Panc1 (cell line): ENCODE results near the gene BCLAF1. TPM values are rescaled to one million over a fixed set of nuclear protein-coding genes. Genes with fewer than 3 reads are reported as not detected.

Source experiments
- ATAC-seq: fragments of 200-7000 bp; cut with Tn5 transposase; 2 replicates; pipeline ENCODE4 v1.9.1; 2020; ENCODE audit warnings: mild to moderate bottlenecking, moderate library complexity
- BruUV-seq: library from RNA; stranded (reverse); fragments of 400-500 nt; replicated peaks from 2 replicates; lab custom pipeline; 2021; lab: Mats Ljungman, UMichigan
- CTCF ChIA-PET: fragments of 300-600 bp; sonication (Branson Sonifier 250); formaldehyde crosslinking; loops from one replicate; lab custom pipeline; 2022; ENCODE audit warnings: antibody characterized with exemption; lab: Charles Lee
- POLR2A ChIA-PET: fragments of 300-600 bp; sonication (Branson Sonifier 250); formaldehyde crosslinking; loops from one replicate; lab custom pipeline; 2022; ENCODE audit warnings: antibody characterized with exemption; lab: Charles Lee
- DNase-seq: peaks from one replicate; pipeline ENCODE4 v3.0.0-alpha.2; 2010; ENCODE audit warnings: low read depth, low spot score
- H3K27ac ChIP-seq: 2 replicates; pipeline ENCODE4 v1.5.1; 2011; ENCODE audit warnings: mild to moderate bottlenecking, low read length, inconsistent platforms
- H3K27me3 ChIP-seq: fragments of 200-500 bp; sonication (Bioruptor generic); 2 replicates; pipeline ENCODE4 v1.6.0; 2014; ENCODE audit warnings: low read length, inconsistent platforms; ENCODE audit not compliant: control insufficient read depth, insufficient read depth
- H3K36me3 ChIP-seq: fragments of 200-500 bp; sonication (Bioruptor generic); 2 replicates; pipeline ENCODE4 v1.5.1; 2014; ENCODE audit warnings: inconsistent platforms, mild to moderate bottlenecking, low read length, moderate library complexity; ENCODE audit not compliant: control insufficient read depth, insufficient read depth
- H3K4me1 ChIP-seq: 2 replicates; pipeline ENCODE4 v1.5.1; 2011; ENCODE audit warnings: inconsistent platforms, mild to moderate bottlenecking, low read length, moderate library complexity; ENCODE audit not compliant: control insufficient read depth, insufficient read depth
- H3K4me3 ChIP-seq, 2 experiments: 2 replicates each; pipeline ENCODE4 v1.5.1; 2011 to 2012; ENCODE audit warnings: low read depth in 2 of 2, low read length in 2 of 2, mild to moderate bottlenecking in 2 of 2, inconsistent platforms in 1 of 2, moderate library complexity in 1 of 2
- H3K9me3 ChIP-seq: fragments of 200-500 bp; sonication (Bioruptor generic); 2 replicates; pipeline ENCODE4 v1.5.1; 2014; ENCODE audit warnings: low read depth, mild to moderate bottlenecking, inconsistent platforms, low read length, moderate library complexity; ENCODE audit not compliant: control insufficient read depth, insufficient read depth
- CTCF ChIP-seq: fragments of 450-650 bp; IDR thresholded peaks from 2 replicates; pipeline ENCODE4 v1.5.1; 2017; ENCODE audit warnings: mild to moderate bottlenecking
- POLR2AphosphoS5 ChIP-seq: IDR thresholded peaks from 2 replicates; pipeline ENCODE4 v1.6.1; 2012; ENCODE audit warnings: mild to moderate bottlenecking, low read depth, low read length, moderate library complexity
- REST ChIP-seq, 2 experiments: IDR thresholded peaks; 2 replicates each; pipeline ENCODE4 v1.6.1; 2011 to 2012; ENCODE audit warnings: low read depth in 2 of 2, control low read depth in 1 of 2, low read length in 1 of 2, mild to moderate bottlenecking in 1 of 2, moderate library complexity in 1 of 2; ENCODE audit not compliant: insufficient read depth in 1 of 2
- SIN3A ChIP-seq: IDR thresholded peaks from 2 replicates; pipeline ENCODE4 v1.6.1; 2012; ENCODE audit warnings: low read depth, mild to moderate bottlenecking, low read length, moderate library complexity, borderline replicate concordance; ENCODE audit not compliant: insufficient read depth
- TCF7L2 ChIP-seq: IDR thresholded peaks from 2 replicates; pipeline ENCODE4 v1.6.1; 2011; ENCODE audit warnings: mild to moderate bottlenecking, low read depth, low read length, inconsistent platforms
- in situ Hi-C: cut with HindIII; loops from 2 replicates; pipeline ENCODE4 v1.10.0; 2016; ENCODE audit warnings: low sequenced_read_pairs, low pct_unique_long_range_greater_than_20kb
- intact Hi-C: fragments of 100-400 bp; cut with micrococcal nuclease; formaldehyde crosslinking; loops from one replicate; pipeline ENCODE4 v1.10.0; 2022; ENCODE audit not compliant: unreplicated experiment
- total RNA-seq: library from RNA; stranded (reverse); gene quantifications from one replicate; pipeline ENCODE4 v1.2.1, GENCODE V29; 2021; ENCODE audit not compliant: unreplicated experiment

Gene BCLAF1
- total RNA-seq, 1 experiment from 2014 or later = 151 TPM

- H3K4me3 ChIP-seq = no peak overlapping the region
Observed at GRCh38 chr6:136317021-136317694, 27.5 kb upstream of the BCLAF1 start.

GRCh38 chr6:136315594-136315993 lies 25.9 kb upstream of the BCLAF1 start:
- in situ Hi-C loops (no loop called here), intact Hi-C loops (loop anchor here (5.0 kb wide), 1 partner anchor 63 kb away; the partner anchor contains the start of gene MTFR2)
- H3K27ac ChIP-seq = no peak overlapping the region
- no peak overlapping the region for H3K4me3 ChIP-seq
- H3K4me1 ChIP-seq = no peaks in the 10 kb centered on the region
- ATAC-seq (no peak), DNase-seq (no peak)
- no TSS peak for BruUV-seq
- H3K9me3 ChIP-seq = no peaks in the 10 kb centered on the region
- POLR2A ChIA-PET = no interaction called here
- TF ChIP-seq REST (IDR thresholded peaks at IDR 0.05; ENCODE audit: insufficient read depth in 1 of 2, low read depth in 2 of 2, low read length in 1 of 2) (no peak), TCF7L2 (no peak), CTCF (no peak), SIN3A (no peak), POLR2AphosphoS5 (no peak)
- no peaks in the 10 kb centered on the region for H3K36me3 ChIP-seq
- CTCF ChIA-PET = no interaction called here
- peaks cover 3% of the 10 kb centered on the region; the same call in 1 of the 2 replicates for H3K27me3 ChIP-seq

More at GRCh38 chr6:136317021-136317694, 27.5 kb upstream of the BCLAF1 start:
- ATAC-seq (peak; percentile 83), DNase-seq (peak; percentile 55)
- TF ChIP-seq REST (IDR thresholded peaks at IDR 0.05; ENCODE audit: insufficient read depth in 1 of 2, low read depth in 2 of 2, low read length in 1 of 2) (no peak), CTCF (peak; percentile 87)
- in situ Hi-C loops = no loop called here
- CTCF ChIA-PET = interaction anchor here (0.5 to 1.0 kb wide), 3 partner anchors 26 to 65 kb away, joined by 3 read pairs; no protein-coding TSS in a partner anchor
- Histone ChIP-seq H3K36me3 (no peaks in the 10 kb centered on the region), H3K9me3 (no peaks in the 10 kb centered on the region), H3K27me3 (peaks cover 3% of the 10 kb centered on the region; the same call in 1 of the 2 replicates), H3K4me1 (no peaks in the 10 kb centered on the region), H3K27ac (no peak overlapping the region)
- intact Hi-C loops = loop anchor here (5.0 kb wide), 1 partner anchor 65 kb away; the partner anchor contains the start of gene MTFR2
- POLR2A ChIA-PET = no interaction called here
- no TSS peak for BruUV-seq
